ENCODE data around the gene LCN15.

DNA sequence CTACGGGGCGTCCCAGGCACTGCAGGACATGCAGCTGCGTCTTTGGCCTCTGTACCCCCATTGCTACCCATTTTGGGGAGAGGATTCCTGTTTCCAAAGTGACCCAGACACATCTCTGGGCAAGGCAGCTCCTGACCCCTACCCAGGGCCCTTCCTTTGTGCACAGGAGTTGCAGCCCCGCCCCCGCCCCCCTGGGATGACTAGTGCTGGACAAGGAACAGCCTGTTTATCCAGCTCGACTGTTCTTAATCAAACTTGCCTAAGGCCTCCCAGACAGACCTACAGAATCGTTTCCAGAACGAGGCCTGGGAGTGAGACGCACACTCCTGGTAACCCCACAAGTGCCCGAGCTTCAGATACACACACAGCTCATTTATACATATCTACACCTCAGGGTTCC lies 38.7 kb downstream of the LCN15 start:
- no peak for TF ChIP-seq EZH2 (IDR thresholded peaks at IDR 0.05; ENCODE audit: insufficient read depth, low read length)
- TF ChIP-seq, protein P1, sequence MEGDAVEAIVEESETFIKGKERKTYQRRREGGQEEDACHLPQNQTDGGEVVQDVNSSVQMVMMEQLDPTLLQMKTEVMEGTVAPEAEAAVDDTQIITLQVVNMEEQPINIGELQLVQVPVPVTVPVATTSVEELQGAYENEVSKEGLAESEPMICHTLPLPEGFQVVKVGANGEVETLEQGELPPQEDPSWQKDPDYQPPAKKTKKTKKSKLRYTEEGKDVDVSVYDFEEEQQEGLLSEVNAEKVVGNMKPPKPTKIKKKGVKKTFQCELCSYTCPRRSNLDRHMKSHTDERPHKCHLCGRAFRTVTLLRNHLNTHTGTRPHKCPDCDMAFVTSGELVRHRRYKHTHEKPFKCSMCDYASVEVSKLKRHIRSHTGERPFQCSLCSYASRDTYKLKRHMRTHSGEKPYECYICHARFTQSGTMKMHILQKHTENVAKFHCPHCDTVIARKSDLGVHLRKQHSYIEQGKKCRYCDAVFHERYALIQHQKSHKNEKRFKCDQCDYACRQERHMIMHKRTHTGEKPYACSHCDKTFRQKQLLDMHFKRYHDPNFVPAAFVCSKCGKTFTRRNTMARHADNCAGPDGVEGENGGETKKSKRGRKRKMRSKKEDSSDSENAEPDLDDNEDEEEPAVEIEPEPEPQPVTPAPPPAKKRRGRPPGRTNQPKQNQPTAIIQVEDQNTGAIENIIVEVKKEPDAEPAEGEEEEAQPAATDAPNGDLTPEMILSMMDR (IDR thresholded peaks at IDR 0.05; ENCODE audit: insufficient read depth, low read depth, low read length), result no peak

Data from astrocyte (in vitro differentiated cells and primary cell).